ENCODE results near the gene HDLBP.
"Not testable (repeated sequence)": the region's sequence is repeated elsewhere in the genome, so short reads cannot be mapped to it uniquely, and the experiment has no call there.

The HDLBP gene

DNA sequence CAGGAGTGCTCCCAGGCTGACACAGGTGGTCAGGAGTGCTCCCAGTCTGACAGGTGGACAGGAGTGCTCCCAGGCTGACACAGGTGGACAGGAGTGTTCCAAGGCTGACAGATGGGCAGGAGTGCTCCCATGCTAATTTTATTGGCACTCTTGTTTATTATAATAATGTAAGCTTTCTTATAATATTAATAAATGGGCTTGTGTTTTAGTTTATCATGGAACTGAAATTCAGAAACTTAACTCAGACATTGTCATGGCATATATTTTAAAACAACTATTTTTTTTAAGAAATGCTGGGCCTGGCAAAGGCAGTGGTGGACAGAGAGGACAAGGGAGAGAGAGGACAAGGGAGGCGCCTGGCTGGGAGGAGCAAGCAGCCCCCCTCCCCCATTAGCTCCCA, 108.3 kb downstream of the HDLBP start:
- no peak for DNase-seq

GRCh38 chr2:241205086-241205485, 110.4 kb downstream of the HDLBP start:
- no peak for DNase-seq

- no peak for DNase-seq
Observed at GRCh38 chr2:241204490-241204889, 111.0 kb downstream of the HDLBP start.

- DNase-seq: no peak
Observed at GRCh38 chr2:241204010-241204384, 111.5 kb downstream of the HDLBP start.

DNA sequence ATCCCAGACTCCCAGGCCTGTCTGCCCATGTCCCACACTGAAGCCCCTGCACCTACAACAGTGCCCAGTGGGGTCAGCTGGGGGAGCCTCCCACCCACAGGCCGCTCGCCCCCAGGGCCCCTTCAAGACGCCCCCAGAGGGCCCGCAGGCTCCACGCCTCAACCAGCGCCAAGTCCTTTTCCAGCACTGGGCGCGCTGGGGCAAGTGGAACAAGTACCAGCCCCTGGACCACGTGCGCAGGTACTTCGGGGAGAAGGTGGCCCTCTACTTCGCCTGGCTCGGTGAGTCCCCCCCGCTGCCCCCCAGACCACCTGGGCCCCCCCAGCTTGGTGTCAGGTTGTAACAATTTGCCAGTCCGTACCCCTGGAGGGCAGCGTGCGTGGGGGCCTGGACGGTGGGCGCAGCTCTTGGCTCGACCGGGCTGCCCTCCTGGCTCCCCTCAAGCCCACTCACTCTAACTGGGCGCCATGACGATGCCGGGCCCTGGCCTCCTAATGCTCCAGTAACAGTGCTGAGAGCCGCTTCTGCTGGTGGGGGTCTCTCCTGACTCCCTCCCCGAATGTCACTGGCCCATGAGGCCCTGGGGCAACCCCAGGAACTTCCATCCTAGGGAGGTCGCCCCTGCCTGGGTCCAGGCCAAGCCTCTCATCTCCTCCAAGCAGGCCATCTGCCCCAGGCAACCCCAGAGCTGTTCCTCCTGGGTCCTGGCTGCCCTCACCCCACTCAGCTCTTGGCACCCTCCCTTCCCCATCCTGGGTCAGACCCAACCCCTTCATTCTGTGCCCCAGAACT, 112.1 kb downstream of the HDLBP start:
- DNase-seq: no peak

DNA sequence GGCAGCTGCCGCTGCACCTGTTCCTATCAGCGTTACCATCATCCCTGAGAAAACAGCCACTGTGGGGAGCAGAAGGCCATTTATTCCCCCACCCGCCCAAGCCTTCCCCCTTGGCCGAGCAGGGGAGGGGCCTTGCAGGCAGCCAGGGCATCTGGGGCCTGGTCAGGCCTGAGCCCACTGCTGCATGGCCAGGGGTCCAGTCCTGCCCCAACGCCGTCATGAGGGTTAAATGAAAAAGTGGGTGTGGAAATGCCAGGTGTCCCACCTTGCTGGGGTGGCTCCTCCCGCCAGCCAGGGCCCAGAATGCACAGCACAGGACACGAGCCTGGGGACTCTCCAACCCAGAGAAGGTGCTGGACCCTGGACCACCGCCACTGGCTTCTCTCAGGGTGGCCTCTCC, 112.8 kb downstream of the HDLBP start:
- DNase-seq: no peak

DNA sequence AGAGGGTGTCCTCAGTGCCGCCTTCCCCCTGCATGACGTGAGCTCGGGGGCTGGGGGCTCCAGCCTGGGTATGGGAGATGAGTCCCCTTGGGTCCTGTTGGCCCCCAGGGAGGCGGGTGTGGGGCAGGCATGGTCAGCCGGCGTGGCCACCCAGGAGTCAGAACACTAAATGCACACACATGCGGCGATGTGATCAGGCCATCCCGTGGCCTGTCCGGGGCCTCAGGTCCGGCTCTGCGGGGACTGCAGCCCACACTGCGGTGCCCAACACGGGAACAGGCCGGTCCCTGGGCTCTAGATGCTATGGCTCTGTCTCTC, 113.2 kb downstream of the HDLBP start:
- DNase-seq: no peak

GRCh38 chr2:241201445-241202267, 113.8 kb downstream of the HDLBP start:
- no peak for DNase-seq

GRCh38 chr2:241200822-241201395, 114.6 kb downstream of the HDLBP start:
- DNase-seq: no peak

DNA sequence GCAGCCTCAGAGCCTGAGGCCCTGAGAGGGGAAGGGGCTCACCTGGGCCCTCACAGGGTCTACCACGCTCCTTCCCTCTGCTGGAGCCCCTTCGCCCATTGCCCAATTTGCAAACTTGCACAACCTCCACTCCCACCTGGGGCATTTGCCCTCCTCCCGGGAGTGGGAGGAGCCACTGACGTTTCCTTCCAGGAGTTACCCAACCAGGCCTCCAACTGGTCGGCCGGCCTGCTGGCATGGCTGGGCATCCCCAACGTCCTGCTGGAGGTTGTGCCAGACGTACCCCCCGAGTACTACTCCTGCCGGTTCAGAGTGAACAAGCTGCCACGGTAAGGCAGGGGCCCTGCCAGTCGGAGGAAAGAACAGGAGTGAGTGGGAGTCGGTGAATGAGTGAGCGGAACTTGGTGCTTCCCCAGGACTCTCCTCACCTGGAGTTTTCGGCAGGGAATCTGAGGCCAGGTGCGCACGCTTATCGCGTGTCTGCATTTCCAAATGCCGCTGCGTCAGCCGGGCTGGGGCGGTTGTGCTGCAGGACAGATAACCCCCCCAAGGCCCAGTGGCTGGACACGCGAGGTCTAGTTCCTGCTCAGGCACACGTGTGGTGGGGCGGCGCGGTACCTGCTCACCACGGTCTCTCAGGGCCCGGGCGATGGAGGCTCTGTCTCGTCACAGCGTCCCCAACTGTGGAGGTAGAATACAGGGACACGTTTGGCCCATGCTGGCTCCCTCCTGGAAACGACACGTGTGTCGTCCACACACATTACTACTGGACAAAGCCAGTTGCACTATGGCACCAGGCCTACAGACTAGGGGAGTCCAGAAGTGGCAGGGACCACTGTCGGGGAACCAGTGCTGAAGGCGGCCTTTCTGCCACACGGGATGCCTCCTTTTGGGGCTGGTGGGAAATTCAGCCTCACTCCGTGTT, 115.3 kb downstream of the HDLBP start:
- no peak for DNase-seq

DNA sequence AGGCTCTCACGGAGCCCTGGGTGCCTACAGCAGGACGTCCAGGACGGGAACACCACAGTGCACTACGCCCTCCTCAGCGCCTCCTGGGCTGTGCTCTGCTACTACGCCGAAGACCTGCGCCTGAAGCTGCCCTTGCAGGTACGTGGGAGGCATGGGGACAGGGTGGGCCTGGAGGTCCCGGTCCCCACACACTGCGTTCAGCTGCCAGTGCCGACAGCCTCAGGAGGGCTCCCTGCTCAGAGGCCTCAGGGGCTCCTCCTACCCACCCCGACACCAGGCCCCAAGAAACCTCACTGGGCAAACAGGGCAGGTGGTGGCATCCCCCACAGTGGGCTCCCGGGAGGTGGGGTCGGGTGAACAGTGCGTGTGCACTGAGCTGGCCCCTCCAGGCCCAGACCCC, 116.2 kb downstream of the HDLBP start:
- no peak for DNase-seq

DNA sequence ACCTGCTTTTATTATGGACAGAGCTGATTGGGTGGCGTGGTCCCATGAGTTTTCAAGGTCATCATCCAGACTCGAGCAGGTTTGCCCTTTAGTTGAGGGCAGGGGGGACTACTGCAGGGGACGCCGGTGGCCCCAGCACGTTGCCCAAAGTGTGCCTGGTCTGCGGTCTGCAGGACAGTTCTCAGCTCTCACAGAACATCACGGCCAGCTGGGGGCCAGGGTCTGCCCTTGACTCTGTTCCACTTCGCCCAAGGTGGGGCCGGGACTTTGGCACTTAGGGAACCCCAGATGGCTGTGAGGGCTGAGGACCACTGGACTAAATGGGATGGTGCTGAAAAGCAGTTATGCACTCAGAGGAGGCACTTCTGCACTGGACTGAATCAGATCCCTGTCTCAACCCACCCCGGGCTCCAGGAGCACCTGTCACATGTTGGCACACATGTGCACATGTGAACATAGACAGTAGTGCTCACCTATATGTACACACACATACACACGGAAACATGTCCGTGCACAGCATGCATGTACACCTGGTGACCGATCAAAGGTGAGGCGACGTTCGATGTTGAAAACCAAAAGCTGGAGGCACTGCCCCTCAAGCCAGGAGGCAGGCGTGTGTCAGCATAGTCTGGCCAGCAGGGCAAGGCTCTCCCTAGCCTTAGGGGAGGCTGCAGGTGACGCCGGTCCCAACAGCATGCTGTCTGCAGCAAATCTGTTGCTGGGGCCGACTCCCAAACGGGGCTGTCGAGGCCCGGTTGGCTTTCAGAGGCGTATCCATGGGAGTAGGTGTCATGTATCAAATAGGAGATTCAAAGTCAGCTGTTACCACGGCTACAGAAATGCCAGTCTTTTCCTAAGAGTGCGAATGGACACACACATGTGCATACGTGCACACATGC, 116.8 kb downstream of the HDLBP start:
- no peak for DNase-seq

- DNase-seq: no peak
Observed at GRCh38 chr2:241197947-241198346, 117.5 kb downstream of the HDLBP start.

DNA sequence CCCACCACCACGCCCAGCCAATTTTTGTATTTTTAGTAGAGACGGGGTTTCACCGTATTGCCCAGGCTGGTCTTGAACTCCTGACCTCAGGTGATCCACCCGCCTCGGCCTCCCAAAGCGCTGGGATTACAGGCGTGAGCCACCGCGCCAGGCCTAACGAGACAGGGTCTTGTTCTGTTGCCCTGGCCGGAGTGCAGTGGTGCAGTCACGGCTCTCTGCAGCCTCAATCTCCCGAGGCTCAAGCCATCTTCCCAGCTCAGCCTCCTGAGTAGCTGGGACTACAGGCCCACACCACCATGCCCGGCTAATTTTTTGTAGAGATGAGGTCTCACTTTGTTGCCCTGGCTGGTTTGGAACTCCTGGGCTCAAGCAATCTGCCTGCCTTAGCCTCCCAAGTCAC, 118.2 kb downstream of the HDLBP start:
- not testable (repeated sequence) for DNase-seq

DNA sequence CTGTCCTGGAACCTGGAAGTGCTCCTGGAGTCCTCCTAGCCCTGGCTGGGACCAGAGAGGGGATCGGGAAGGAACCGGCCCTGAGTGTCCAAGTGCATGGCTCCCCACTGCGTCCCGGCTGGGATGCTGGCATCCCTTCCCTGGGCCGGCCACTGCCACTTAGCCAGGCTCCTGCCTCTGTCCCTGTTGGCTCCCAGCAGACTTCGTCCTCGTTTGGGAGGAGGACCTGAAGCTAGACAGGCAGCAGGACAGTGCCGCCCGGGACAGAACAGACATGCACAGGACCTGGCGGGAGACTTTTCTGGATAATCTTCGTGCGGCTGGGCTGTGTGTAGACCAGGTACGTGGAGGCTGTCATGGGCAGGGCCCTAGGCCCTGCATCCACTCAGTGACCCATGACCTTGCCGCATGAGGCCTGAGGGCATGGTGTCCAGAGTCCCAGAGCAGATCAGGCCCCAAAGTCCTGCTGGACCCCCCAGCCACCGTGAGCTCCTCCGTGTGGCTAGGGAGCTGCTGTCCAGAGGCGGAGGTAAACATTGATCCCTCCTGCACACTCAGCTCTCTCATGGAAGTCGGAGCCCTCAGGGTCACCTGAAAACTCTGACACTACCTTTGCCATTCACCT, 119.9 kb downstream of the HDLBP start:
- DNase-seq: no peak

DNA sequence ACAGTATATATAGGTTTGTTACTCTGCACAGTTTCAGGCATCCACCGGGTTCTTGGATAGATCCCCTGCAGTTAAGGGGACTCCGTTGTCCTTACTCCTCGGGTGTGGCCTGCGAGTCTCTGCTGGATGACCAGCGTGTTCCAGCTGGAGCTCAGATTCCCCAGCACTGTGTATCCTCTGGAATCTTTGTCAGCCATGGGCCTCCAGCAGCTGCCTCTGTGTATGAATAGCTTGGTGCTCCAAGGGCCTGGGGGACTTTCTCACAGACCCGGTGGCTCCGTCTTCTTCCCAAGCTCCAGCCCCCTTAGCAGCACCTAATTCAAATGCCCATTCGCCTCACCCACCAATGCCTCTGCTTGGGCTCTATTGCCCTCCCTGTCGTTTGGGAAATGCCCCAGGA, 120.7 kb downstream of the HDLBP start:
- DNase-seq: no peak

- no peak for DNase-seq
Observed at GRCh38 chr2:241193271-241193670, 122.2 kb downstream of the HDLBP start.

DNA sequence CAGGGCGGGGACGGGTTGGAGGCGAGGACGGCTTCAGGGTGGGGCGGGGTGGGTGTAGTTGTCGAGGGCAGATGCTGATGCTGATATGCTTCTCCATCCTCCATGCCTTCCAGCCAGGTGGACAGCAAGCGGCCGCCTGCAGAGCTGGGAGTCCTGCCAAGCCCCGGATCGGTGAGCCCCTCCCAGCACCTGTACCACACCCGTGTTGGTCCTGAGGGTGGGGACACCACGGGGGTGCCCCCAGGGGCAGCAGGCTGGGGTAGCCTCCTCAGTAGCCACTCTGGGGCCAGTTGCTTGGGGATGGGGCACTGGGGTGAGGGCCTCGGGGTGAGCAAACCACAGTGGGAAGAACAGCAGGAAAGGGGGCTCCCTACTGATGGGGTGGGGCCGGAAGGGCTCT, 124.4 kb downstream of the HDLBP start:
- DNase-seq: no peak

GRCh38 chr2:241190291-241190981, 125.0 kb downstream of the HDLBP start:
- DNase-seq: no peak

DNA sequence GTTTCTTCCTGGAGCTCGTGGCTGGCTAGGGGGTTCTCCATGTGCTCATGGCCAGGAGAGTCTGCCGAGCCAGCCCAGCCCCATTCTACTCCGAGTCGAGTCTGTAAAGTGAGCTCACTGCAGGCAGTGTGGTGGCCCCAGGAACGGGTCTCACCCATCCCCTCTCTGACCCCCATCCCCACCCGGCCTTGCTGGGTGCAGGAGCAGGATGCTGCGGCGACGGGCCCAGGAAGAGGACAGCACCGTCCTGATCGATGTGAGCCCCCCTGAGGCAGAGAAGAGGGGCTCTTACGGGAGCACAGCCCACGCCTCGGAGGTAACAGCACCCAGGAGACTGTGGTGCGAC, 125.6 kb downstream of the HDLBP start:
- no peak for DNase-seq

Data from activated naive CD4-positive, alpha-beta T cell (primary cell).